Measurements from ENCODE around the gene MALAT1. TPM values are rescaled to one million over a fixed set of nuclear protein-coding genes. Genes with fewer than 3 reads are reported as not detected.

MALAT1 gene
- total and polyA plus RNA-seq, 2 of the 13 experiments (the other 11 are each of a cell fraction or from before 2014, with no cell fraction given) = 143 to 1,237 TPM

GRCh38 chr11:65498042-65498726 lies 661 bp upstream of the MALAT1 start (continued):
- TF ChIP-seq ZNF646 (CRISPR knock-in tag; IDR thresholded peaks at IDR 0.05) = no peak
- TF ChIP-seq NFE2 (CRISPR knock-in tag; IDR thresholded peaks at IDR 0.05) = no peak
- no peak for TF ChIP-seq ZBTB46 (CRISPR knock-in tag; IDR thresholded peaks at IDR 0.05; ENCODE audit: borderline replicate concordance)
- no peak for TF ChIP-seq TFE3 (CRISPR knock-in tag; IDR thresholded peaks at IDR 0.05)
- TF ChIP-seq ZNF264 (CRISPR knock-in tag; IDR thresholded peaks at IDR 0.05) = no peak; the same call in 1 of the 2 replicates
- no peak; the same call in 1 of the 2 replicates for TF ChIP-seq ZNF784 (CRISPR knock-in tag; IDR thresholded peaks at IDR 0.05; ENCODE audit: borderline replicate concordance)
- TF ChIP-seq AGO1 (IDR thresholded peaks at IDR 0.05; ENCODE audit: low read depth, low read length, poor library complexity, severe bottlenecking) = no peak
- TF ChIP-seq SAFB2 (CRISPR knock-in tag; IDR thresholded peaks at IDR 0.05; ENCODE audit: borderline replicate concordance, low read depth) = no peak
- TF ChIP-seq FOXP1 (IDR thresholded peaks at IDR 0.05) = no peak
- TF ChIP-seq FOXP1 (CRISPR knock-in tag; IDR thresholded peaks at IDR 0.05) = no peak
- no peak for TF ChIP-seq NFE2L1 (CRISPR knock-in tag; IDR thresholded peaks at IDR 0.05; ENCODE audit: borderline replicate concordance)
- no peak for TF ChIP-seq ATM (IDR thresholded peaks at IDR 0.05; ENCODE audit: borderline replicate concordance)
- no peak for TF ChIP-seq NFKB2 (CRISPR knock-in tag; IDR thresholded peaks at IDR 0.05; ENCODE audit: borderline replicate concordance)
- TF ChIP-seq NFATC3 (CRISPR knock-in tag; IDR thresholded peaks at IDR 0.05) = no peak
- no peak for TF ChIP-seq HIC2 (CRISPR knock-in tag; IDR thresholded peaks at IDR 0.05; ENCODE audit: low read depth)
- TF ChIP-seq HOXA5 (CRISPR knock-in tag; IDR thresholded peaks at IDR 0.05) = no peak
- no peak for TF ChIP-seq ZNF549 (CRISPR knock-in tag; IDR thresholded peaks at IDR 0.05)
- TF ChIP-seq ATRX (CRISPR knock-in tag; IDR thresholded peaks at IDR 0.05; ENCODE audit: borderline replicate concordance) = no peak

All from HepG2 (cell line).